Vagina (tissue), 2 donors: Measurements from ENCODE around the gene MAP4K2. TPM values are rescaled to one million over a fixed set of nuclear protein-coding genes. Genes with fewer than 3 reads are reported as not detected.
A peak's percentile ranks its signal among the peaks of the same experiment; 100 is the strongest.

Experiments
- DNase-seq, 2 donors: peaks; one replicate each; pipeline ENCODE4 v3.0.0-alpha.2; 2017; ENCODE audit errors: extremely low spot score in 2 of 2
- H3K27ac ChIP-seq: fragments of 200-600 bp; sonication (generic); one replicate; pipeline ENCODE4 v1.5.1; 2019
- H3K27me3 ChIP-seq: fragments of 200-600 bp; sonication (generic); one replicate; pipeline ENCODE4 v1.5.1; 2019
- H3K36me3 ChIP-seq, 2 donors: fragments of 200-600 bp; sonication (generic); one replicate each; pipeline ENCODE4 v1.5.1; 2017 to 2019
- H3K4me1 ChIP-seq: fragments of 200-600 bp; sonication (generic); one replicate; pipeline ENCODE4 v1.5.1; 2019
- H3K4me3 ChIP-seq, 2 donors: fragments of 200-600 bp; sonication (generic); 1 replicate in 1 of 2; 2 replicates in 1 of 2; pipeline ENCODE4 v1.5.1; 2016 to 2019
- H3K9me3 ChIP-seq: fragments of 200-600 bp; sonication (generic); one replicate; pipeline ENCODE4 v1.5.1; 2019
- CTCF ChIP-seq, 3 experiments: fragments of 450-650 bp in 2 of 3; fragments of 200-600 bp in 1 of 3; sonication (generic) in 1 of 3; IDR thresholded peaks; one replicate each; pipeline ENCODE4 v1.5.1; 2017 to 2019; ENCODE audit warnings: antibody characterized with exemption in 3 of 3, mild to moderate bottlenecking in 2 of 3, moderate library complexity in 2 of 3
- POLR2A ChIP-seq, 2 donors: fragments of 450-650 bp; IDR thresholded peaks; one replicate each; pipeline ENCODE4 v1.6.1; 2017; ENCODE audit warnings: antibody characterized with exemption in 2 of 2, mild to moderate bottlenecking in 2 of 2, moderate library complexity in 2 of 2
- POLR2AphosphoS5 ChIP-seq, 2 donors: sonication (generic); formaldehyde crosslinking; IDR thresholded peaks; one replicate each; pipeline ENCODE4 v1.9.0; 2017; ENCODE audit warnings: antibody characterized with exemption in 2 of 2, mild to moderate bottlenecking in 2 of 2, low read depth in 1 of 2; ENCODE audit not compliant: insufficient read depth in 1 of 2
- intact Hi-C: fragments of 100-400 bp; cut with DNase I; formaldehyde crosslinking; loops from one replicate; pipeline ENCODE4 v1.15.1; 2023
- total RNA-seq: library from RNA; depleted of rRNA; stranded (reverse); fragments of >200 nt; gene quantifications from one replicate; pipeline ENCODE4 v1.2.3, GENCODE V29; 2016

MAP4K2 gene
- total RNA-seq, 1 donor from 2014 or later, result 20.6 TPM

GRCh38 chr11:64747961-64748665, 54.9 kb downstream of the MAP4K2 start:
- H3K4me1 ChIP-seq, result peaks cover 31% of the 10 kb centered on the region
- no peak for DNase-seq
- no peaks in the 10 kb centered on the region for H3K9me3 ChIP-seq
- TF ChIP-seq POLR2AphosphoS5 (IDR thresholded peaks at IDR 0.05; ENCODE audit: insufficient read depth in 1 of 2, low read depth in 1 of 2) (no peak), POLR2A (IDR thresholded peaks at IDR 0.05) (no peak), CTCF (IDR thresholded peaks at IDR 0.05) (no peak)
- H3K27me3 ChIP-seq, result no peaks in the 10 kb centered on the region
- no peak overlapping the region for H3K4me3 ChIP-seq
- peak overlapping the region; percentile 32 for H3K27ac ChIP-seq
- H3K36me3 ChIP-seq, result no peaks in the 10 kb centered on the region
- intact Hi-C loops, result no loop called here

GRCh38 chr11:64746486-64746885, 56.5 kb downstream of the MAP4K2 start:
- Histone ChIP-seq H3K4me1 (peaks cover 48% of the 10 kb centered on the region), H3K4me3 (no peak overlapping the region), H3K27me3 (peaks cover 7% of the 10 kb centered on the region), H3K9me3 (no peaks in the 10 kb centered on the region), H3K36me3 (no peaks in the 10 kb centered on the region), H3K27ac (peak overlapping the region; percentile 87)
- DNase-seq, result no peak
- no peak for TF ChIP-seq POLR2A (IDR thresholded peaks at IDR 0.05)
- TF ChIP-seq POLR2AphosphoS5 (IDR thresholded peaks at IDR 0.05; ENCODE audit: insufficient read depth in 1 of 2, low read depth in 1 of 2), result no peak
- TF ChIP-seq CTCF (IDR thresholded peaks at IDR 0.05), result no peak
- intact Hi-C loops, result no loop called here

- H3K27ac ChIP-seq, result peak overlapping the region; percentile 87
- intact Hi-C loops, result no loop called here
- peaks cover 51% of the 10 kb centered on the region for H3K4me1 ChIP-seq
These were observed 57.3 kb downstream of the MAP4K2 start for GRCh38 chr11:64745521-64746328.

GRCh38 chr11:64745189-64745520, 57.9 kb downstream of the MAP4K2 start:
- Histone ChIP-seq H3K36me3 (no peaks in the 10 kb centered on the region), H3K27me3 (peaks cover 7% of the 10 kb centered on the region), H3K9me3 (no peaks in the 10 kb centered on the region), H3K4me3 (peak overlapping the region; percentile 59 to 61), H3K27ac (peak overlapping the region; percentile 87), H3K4me1 (peaks cover 51% of the 10 kb centered on the region)
- DNase-seq, result no peak
- no peak for TF ChIP-seq POLR2A (IDR thresholded peaks at IDR 0.05)
- no peak for TF ChIP-seq CTCF (IDR thresholded peaks at IDR 0.05)
- no peak for TF ChIP-seq POLR2AphosphoS5 (IDR thresholded peaks at IDR 0.05; ENCODE audit: insufficient read depth in 1 of 2, low read depth in 1 of 2)
- intact Hi-C loops, result no loop called here

More at GRCh38 chr11:64745521-64746328, 57.3 kb downstream of the MAP4K2 start:
- Histone ChIP-seq H3K4me3 (peak overlapping the region; percentile 59 to 61), H3K9me3 (no peaks in the 10 kb centered on the region), H3K27me3 (peaks cover 7% of the 10 kb centered on the region), H3K36me3 (no peaks in the 10 kb centered on the region)
- TF ChIP-seq POLR2A (IDR thresholded peaks at IDR 0.05) (peak in 1 of 2 donors; percentile 18), POLR2AphosphoS5 (IDR thresholded peaks at IDR 0.05; ENCODE audit: insufficient read depth in 1 of 2, low read depth in 1 of 2) (peak; percentile 29 to 85), CTCF (IDR thresholded peaks at IDR 0.05) (no peak)
- DNase-seq, result no peak
